GM19238 (cell line): Measurements from ENCODE around the gene CMC1.
A peak's percentile ranks its signal among the peaks of the same experiment; 100 is the strongest.
"Not testable (repeated sequence)": the region's sequence is repeated elsewhere in the genome, so short reads cannot be mapped to it uniquely, and the experiment has no call there.

Source experiments
- DNase-seq: peaks from one replicate; pipeline ENCODE4 v3.0.0; 2011; ENCODE audit warnings: low spot score; ENCODE audit not compliant: insufficient read length

The CMC1 gene

DNA sequence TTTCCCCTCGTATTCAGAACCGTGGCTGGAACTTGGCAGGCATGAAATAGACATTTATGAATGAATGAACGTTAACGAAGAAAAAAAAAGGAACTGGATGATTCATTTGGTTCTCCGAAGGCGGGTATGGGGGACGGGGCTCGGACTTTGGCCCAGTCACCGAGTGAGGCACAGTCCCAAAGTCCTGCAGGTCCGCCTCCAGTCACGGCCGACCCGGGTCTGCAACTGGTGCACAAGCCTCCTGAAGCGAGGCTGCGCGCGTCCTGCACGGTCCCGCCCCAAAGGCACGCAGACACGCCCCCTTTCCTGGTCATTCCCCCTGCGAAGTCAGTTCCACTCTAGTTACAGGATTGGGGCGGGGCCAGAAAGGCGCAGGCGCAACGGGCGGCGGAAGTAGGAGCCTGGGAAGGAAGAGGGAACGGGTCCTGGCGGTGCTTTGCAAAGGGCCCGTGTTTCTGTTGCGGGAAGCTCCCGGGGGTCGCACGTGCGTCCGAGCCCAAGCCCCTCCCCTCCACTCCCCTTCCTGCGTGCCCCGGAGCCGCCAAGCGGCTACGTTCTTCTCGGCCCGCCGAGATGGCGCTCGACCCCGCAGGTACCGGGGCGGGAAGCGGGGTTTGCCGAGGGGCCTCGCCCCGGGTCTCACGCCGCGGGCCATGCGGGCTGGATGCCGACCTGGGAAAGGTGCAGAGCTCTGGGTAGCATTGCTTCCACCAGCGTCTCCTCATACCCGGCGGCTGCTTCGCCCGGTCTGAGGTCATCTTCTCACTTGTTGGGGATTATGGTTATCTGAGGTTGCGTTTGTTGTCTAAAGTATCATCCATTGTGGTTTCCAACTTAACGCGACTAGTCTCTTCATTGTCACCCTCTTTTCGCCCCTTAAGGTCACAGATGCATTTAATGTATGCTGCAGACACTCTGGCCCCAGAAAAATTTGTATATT, at the start of gene CMC1:
Gene CMC1 (plus strand): TSS at position 399 of the 940 bp plus-strand sequence. CDS start 175 bp downstream, at position 574.
- DNase-seq: peak; percentile 75

GRCh38 chr3:28198161-28198560, 43.3 kb upstream of the CMC1 start:
- no peak for DNase-seq

DNA sequence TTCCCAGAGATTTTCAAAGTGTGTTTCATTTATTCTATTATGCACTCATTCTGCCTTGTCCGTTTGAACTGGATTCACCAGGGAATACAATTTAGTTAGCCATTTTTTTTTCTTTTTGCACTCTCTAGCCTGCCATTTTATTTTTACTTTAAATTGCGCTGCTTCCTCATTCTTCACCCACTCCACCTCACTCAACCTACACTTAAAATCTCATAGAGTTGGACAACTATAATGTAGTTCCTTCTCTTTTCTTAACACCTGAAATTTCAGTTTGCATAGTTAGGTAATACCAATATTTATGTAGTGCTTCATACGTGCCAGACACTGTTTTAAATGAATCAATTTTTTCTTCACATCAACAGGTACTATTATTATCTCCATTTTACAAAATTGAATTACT, 42.4 kb upstream of the CMC1 start:
- no peak for DNase-seq

DNA sequence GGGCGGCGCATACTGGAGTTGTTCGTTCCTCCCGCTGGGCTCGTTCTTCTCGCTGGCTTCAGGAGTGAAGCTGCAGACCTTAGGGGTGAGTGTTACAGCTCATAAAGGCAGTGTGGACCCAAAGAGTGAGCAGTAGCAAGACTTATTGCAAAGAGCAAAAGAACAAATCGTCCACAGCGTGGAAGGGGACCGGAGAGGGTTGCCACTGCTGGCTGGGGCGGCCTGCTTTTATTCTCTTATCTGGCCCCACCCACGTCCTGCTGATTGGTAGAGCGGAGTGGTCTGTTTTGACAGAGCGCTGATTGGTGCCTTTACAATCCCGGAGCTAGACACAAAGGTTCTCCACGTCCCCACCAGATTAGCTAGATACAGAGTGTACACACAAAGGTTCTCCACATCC, 41.8 kb upstream of the CMC1 start:
- DNase-seq: not testable (repeated sequence)

DNA sequence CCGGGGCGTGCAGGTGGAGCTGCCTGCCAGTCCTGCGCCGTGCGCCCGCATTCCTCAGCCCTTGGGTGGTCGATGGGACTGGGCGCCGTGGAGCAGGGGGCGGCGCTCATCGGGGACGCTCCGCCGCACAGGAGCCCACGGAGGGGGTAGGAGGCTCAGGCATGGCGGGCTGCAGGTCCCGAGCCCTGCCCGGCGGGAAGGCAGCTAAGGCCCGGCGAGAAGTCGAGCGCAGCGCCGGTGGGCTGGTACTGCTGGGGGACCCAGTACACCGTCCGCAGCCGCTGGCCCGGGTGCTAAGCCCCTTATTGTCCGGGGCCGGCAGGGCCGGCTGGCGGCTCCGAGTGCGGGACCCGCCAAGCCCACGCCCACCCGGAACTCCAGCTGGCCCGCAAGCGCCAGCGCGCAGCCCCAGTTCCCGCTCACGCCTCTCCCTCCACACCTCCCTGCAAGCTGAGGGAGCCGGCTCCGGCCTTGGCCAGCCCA, 41.0 kb upstream of the CMC1 start:
- DNase-seq: not testable (repeated sequence)

GRCh38 chr3:28206479-28206878, 34.9 kb upstream of the CMC1 start:
- DNase-seq: no peak

DNA sequence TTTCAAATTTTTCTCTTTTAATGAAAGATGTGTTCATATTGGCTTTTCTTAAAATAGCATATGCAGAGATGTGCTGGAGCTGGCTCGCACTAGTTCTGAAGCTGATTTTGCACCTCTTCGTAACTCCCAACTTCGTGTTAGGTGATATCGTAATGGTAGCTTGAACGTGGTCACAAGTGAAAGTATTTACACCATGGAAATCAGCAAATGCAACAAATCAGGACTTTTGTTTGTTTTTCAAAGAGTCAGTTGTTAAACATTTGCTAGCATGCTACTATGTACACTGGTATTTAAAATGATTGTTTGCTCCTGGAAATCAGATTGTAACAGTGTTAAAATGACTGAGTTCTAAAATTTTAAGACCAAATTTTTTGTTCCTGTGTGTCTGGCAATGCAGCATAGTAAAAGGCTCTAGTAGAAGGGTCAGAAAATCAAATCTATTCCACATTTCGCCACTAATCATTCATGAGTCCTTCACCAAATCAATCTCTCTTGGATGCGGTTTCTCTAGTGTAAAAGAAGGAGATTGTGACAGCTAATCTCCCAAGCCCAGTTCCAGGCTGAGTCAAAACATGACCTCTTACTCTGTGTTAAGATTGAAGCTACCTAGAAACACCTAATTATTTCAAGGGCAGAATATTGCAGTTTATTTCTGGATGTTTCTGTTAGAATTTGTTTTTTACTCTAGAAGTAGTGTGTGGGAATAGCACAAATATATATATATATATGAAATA, 34.3 kb upstream of the CMC1 start:
- no peak for DNase-seq

- no peak for DNase-seq
Measured at GRCh38 chr3:28210968-28211713, 30.3 kb upstream of the CMC1 start.

GRCh38 chr3:28212681-28213080, 28.7 kb upstream of the CMC1 start:
- DNase-seq: no peak

DNA sequence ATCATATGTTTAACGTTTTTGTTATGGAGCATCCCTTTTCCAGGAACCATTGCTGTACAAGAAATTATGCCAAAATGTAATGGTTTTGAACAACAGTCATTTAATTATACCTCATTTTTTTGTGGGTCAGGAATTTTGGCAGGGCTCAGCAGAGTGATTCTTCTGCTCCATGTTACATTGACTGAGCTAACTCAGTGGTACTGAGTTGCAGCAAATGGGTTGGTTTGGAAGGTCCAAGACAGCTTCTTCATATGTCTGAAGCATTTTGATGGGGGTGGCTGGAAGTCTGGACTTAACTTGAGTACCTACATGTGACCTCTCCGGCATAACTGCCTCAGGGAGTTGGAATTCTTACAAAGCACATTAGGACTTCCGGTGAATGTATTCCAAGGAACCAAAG, 26.0 kb upstream of the CMC1 start:
- DNase-seq: no peak

DNA sequence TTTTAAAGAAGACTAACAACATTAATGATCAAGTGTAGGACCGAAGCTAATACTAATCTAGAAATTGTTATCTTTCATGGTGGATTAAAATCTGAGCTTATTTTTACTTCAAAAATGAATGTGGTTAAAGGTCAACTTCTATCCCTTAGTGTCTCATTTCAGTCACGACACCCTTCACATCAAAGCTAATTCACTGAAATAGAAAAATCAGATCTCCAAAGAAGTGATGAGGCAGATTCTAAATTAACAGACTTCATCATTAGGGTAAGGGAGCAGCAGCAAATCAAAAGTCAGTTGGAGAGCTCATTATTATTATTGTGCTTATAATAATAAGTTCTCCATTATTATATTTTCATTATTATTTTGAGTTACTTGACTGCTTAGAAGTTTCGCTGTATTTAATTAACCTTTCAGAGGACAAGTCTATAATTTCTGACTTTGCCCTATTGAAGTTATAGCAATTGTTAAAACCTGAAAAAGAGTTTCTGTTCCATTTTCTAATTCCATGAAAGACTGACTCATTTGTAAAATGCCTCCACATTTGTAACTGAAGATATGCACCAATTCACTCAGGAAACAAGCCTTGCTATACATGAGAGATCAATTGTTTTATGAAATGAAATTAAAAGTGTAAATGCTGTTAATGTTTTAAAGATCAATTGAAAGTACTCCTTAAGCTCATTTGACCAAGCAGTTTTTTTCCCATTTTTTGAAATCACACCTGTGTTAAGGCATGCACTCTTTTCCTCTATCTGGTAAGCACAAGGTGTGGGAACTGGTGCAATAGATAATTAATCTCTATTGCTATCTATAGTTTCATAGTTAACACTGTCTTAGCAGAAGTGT, 23.1 kb upstream of the CMC1 start:
- no peak for DNase-seq

GRCh38 chr3:28218917-28219198, 22.6 kb upstream of the CMC1 start:
- no peak for DNase-seq

DNA sequence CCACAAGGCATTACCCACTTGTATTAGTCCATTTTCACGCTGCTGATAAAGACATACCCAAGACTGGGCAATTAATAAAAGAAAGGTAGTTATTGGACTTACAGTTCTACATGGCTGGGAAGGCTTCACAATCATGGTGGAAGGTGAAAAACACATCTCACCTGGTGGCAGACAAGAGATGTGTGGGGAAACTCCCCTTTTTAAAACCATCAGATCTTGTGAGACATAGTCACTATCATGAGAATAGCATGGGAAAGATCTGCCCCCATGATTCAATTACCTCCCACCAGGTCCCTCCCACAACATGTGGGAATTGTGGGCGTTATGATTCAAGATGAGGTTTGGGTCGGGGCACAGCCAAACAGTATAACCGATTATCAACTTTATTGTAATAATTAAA, 17.0 kb upstream of the CMC1 start:
- no peak for DNase-seq

GRCh38 chr3:28226020-28226419, 15.4 kb upstream of the CMC1 start:
- DNase-seq: no peak

GRCh38 chr3:28228623-28229022, 12.8 kb upstream of the CMC1 start:
- DNase-seq: no peak

GRCh38 chr3:28232659-28233058, 8.8 kb upstream of the CMC1 start:
- no peak for DNase-seq

DNA sequence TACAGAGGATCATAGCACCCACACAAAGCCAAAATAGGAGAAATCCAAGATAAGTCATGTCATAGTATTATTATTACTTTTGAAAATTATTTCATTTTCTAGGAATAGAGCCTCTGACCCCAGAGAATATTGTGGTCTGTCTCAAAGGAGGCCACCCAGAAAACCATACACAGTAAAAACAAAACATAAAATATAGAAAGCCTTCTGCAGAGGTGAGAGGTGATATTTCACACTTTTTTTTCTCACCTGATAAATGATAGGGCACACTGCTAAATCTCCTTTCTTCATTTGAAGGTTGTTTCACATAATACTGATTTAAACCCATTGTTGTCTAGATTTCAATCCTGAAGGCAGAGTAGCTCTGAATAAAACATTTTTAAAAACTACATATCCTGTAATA, 7.0 kb upstream of the CMC1 start:
- no peak for DNase-seq

- no peak for DNase-seq
Measured at GRCh38 chr3:28239108-28239507, 2.3 kb upstream of the CMC1 start.

- DNase-seq: no peak
Measured at GRCh38 chr3:28240441-28240840, 978 bp upstream of the CMC1 start.

DNA sequence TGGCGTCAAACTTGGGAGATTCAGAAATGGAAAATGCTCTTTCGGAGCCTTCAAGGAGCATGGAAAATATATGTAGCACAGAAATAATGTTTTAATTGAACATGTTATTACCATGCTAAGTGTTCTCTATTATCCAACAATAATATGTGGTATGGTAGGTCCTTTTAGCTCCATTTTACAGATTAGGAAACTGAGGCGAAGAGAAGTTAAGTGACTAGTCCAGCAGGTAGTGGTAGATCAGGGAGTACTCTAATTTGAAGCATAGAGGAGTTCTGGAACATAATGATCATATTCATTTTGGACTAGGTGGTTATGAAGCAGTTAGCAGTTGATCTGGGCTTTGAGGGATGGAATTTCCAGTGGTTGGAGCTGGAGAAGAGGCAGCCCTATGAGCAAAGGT, 1.1 kb downstream of the CMC1 start:
- DNase-seq: no peak
